GM18517 (cell line): Measurements from ENCODE around the gene CXCL14.

ENCODE experiments used
- ATAC-seq: cut with Tn5 transposase; IDR thresholded peaks from one replicate; pipeline ENCODE4 v1.9.1; 2021; ENCODE audit warnings: mild to moderate bottlenecking, moderate library complexity; ENCODE audit not compliant: unreplicated experiment

Gene CXCL14

DNA sequence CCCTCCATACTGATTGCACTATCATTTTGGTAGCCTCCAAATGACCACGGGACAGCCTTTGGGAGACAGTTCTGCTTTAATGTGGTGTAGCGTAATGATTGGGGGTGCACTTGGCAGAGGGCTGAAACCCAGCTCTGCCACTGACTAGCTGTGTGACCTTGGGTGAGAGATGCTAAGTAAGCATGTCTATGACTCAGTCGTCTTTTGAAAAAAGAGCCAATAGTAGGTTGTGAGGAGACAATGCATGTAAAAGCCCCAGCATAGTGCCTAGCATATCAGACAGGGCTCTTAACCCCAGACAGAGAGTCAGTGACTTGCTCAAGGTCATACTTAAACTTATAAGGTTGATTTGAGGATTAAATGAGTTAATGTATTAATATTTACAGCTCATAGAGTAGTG lies 18.0 kb upstream of the CXCL14 start:
- no peak for ATAC-seq

DNA sequence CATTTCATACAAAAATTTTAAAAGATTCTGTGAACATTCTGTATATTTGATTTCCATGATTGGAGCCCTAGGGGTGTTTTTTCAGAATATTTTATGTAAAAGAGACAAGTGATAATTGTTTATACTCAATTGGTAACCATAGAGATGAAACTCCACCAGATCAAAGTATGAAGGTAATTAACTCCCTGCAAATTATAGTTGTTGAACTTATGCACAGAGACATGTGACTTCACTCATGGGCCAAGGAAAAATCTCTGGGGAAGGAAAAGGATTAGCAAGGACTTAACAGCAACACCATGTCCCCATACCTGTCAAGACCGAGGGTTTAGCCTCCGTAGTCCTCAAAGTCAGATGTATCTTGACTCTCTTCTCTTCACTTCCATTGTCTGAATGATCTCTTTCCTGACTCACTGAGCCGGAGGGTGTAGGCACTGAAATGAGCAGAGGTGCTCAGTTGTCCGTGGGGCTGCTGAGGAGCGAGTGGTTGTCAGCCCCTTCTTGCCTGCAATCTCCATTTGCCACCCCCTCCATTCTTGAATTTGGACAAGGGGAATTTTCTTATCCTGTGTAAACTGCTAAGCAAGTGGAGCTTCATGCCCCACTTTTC lies 17.5 kb upstream of the CXCL14 start:
- no peak for ATAC-seq

DNA sequence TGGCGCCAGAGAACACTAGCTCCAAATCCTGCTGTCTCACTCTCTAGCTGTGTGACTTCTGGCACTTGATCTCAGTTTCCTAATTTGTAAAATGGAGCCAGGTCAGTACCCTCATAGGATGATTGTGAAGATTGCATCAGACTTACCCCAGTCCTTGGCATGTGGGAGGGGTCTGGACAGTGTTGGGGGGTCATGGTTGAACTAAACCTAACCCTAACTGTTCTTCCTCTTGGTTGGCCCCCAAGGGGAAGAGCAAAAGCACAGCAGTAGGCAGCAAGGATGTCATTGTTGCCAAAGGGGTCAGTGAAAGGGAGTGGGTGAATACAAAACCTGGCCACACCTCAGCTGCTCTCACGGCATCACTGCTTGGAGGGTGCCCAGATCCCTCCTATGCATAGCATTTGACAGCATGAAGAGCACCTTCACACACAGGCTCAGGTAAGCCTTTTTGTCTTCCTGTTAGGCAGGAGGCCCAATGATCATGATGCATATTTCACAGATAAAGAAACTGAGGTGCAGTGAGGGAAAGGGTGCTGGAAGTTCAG lies 15.7 kb upstream of the CXCL14 start:
- no peak for ATAC-seq

DNA sequence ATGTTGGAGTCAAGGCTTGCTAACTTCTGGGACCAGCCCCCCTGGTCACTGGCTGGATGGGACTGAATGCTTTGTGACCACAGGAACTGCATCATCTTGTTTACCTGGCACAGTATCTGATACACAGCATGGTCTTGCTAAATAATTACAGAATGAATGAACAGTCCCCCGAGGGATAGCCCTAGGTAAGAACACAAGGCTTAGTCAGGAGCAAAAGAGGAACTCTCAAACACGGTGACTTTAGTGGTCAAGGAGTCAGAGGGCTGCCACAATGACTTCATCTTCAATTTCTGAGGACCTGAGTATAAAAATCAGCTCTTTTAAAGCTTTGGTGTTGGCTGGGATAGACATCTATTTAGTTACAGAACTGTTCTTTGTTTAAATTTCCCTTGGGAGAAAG lies 15.1 kb upstream of the CXCL14 start:
- ATAC-seq, result no peak

DNA sequence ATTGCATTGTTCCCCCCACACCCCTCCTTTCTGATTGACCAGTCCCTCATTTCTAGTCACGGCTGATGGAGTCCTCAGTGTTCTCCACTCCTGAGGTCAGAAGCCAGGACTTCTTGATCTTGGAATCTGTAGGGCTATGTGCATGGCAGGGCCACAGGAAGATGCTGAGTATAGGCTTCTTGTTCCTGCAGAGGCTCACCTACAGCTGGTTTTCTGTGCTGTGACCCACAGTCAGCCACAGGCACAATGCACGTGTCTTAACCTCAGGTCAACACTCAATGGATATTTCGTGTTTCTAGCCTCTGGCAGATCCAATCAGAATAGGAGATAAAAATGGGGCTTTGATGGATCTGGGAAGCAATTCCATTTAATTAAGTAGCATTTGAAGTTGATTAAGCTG lies 14.3 kb upstream of the CXCL14 start:
- no peak for ATAC-seq

DNA sequence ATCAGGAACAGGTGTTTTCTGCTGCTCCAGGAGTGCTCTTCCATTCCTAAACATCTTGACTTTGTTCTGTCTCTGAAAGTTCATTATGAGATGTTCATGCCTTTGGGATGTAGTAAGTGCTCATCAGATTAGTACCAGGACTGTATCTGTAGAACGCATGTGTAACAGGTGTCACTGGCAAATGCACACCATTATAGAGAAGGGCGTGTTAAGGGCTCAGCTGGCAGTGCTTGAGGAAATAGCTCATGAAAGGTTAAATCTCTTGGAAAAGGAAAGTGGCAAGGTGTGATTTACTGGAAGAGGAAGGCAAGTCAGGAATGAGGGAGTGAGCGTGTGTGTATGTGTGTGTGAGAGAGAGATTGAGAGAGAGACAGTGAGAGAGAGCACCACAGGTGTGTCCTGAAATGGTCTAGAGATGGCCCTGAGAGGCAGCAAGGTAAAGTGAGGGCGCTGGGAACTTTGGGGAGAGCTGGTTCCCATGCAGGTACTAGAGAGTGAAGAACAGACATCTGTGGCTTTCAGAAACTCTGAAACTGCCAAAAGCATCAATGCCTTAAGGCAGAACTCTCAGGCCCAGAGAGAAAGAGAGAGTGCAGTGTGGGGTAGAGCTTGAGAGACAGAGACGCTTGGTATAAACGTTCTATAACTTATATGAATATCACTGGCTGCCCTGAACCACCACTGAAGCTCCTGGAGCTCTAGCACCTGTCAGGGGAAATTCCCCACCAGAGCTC lies 13.7 kb upstream of the CXCL14 start:
- ATAC-seq, result no peak

DNA sequence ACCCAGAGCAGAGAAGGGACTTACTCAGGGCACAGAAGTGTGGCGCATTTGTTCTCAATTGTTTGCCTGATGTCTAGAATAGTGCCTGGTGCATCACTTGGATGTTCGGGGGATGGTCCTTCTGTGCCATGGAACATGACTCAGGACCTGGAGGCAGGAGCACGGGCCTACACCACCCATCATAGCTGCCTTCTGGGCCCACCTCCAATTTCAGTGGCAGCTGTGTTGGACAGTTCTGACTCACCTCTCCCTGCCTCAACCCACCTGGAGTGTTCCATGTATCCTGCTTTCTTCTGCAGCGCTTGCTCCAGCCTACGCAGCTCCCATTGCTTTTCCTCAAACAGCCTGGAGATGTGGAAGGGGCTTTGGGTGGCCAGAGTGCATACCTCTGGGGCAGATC lies 12.5 kb upstream of the CXCL14 start:
- ATAC-seq, result no peak

DNA sequence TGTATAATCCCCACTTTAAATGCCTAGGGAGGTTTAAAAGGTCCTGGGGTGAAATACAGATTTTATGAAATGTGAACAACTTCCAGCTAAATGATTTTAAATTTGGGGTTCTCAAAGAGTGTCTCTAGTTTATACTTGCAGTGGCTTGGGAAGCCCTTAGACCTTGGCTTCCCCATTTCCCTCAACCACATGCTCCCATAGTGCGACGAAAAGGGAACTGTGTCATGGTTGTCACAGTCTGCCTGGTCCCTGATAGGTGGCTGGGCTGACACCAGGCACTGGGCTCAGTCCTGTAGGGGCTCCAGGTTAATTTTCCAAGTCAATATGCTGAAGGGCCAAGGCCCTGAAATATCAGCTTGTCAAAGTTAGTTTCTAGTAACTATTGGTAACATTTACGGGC lies 10.4 kb upstream of the CXCL14 start:
- no peak for ATAC-seq

DNA sequence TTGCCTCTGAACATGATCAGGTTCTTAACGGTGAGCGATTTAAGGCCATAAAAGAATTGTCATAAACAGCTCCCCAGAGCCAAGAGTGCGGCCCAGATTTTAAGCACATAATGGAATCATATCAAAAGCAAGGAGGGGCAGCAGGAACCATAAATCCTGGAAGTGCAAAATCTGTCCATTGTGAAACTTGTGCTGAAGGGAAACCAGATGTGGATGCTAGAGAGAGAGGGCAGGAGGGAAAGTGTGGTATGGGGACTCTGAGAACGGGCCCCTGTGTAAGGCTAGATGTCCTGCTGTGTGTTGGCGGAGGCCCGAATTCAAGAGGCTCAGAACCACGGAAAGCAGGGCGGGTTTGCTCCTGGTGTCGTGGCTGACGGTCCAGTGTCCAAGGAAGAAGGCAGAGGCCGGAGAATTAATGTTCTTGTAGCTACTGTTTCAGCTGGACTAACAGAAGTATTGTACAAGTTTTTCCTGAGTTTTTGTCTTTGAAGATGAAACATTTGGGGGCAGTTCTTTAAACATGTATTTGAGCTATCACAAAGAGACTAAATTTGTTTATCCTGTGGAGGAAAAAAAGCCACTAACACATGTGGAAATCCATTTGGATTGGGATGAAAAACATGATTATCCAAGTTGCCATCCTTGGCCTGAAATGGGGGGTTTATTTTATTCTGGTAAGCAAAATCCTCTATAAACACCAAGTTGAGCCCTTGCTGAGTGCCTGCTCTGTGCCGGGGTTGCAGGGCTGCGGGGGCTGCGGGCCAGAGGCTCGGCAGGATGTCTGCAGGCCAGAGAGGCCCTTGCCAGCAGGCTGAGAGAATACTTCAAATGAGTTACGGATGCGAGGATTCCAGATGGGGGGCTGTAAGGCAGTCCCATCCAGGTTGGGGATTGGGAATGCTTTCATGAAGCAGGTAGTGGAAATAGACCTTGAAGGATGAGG lies 9.2 kb upstream of the CXCL14 start:
- no peak for ATAC-seq

DNA sequence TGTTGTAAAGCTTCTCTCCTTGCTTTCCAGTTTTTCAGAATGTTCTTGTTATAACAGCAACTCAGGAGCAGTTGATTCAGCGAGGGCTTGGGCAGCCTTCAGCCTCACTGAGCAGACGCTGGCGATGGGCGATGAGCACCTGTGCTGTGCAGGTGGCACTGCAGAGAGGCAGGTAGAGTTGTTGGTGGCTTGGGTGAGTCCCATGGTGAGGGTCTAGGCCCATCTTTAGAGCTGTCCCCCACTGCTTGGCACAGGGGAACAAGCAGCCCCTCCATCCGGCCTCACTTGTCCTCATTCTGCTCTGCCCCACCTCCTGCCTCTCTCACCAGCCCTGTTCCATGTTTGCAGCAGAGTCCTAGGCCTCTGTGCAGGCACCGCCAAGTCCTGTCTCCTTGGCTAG lies 6.1 kb upstream of the CXCL14 start:
- no peak for ATAC-seq

DNA sequence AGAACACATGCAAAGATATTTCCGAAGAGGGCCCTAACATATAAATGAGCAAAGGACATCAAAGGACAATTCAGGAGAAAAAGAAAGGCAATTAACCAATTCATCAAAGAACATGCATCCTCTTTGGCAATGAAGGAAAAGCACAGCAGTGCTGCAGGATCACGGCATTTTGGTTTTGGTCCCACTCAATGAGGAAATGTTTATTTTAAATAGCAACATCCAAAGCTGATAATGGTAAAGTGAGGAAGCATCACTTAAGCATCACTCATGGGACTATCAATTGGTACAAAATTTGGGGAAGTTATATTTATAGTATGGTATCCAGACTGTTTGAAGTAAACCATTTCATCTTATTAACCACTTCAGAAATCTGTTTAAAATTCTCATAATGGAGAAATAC lies 5.5 kb upstream of the CXCL14 start:
- ATAC-seq, result no peak

DNA sequence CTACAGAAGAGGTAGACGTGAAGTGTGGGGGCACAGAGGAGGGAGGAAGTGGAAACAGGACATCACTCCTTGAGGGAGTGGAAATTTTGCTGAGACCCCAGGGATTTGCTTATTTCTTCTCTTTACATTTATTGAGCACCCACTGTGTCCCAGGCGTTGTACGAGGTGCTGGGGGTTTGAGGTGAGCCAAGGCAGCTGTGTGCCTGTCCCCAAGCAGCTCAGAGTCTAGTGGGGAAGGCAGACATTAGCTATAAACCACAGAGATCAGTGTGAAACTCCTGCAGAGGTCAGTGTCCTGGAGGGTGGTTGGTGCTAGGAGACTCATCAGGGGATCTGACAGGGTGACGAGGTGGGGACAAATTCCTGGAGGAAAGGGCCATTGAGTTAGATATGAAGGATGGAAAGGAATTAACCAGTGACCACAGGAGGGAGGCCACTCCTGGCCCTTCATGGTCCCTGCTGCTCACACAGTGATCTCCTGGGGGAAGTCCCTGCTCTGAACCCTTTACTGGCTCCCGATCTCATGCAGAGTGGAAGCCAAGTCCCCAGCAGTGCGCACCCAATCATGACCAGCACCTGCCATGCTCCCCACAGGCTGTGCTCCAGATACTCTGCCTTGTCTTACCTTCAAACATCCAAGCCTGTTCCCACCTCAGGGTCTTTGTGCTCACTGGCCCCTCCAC lies 3.4 kb upstream of the CXCL14 start:
- no peak for ATAC-seq

DNA sequence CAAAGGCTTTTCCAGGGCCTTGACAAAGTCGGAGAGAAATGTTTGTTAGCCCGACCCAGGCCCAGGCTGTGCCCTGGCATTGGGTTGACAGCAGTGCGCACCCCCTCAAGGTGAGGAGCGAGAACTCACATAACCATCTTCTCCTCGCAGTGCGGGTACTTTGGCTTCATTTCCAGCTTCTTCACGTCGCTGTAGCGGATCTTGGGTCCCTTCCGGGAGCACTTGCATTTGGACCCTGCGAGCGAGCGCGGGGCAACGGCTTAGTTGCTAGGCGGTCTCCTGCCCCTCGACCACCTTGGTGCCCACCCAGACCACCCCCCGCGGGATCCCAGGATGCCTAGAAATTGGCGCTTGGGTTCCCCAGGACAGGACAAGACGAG lies 496 bp downstream of the CXCL14 start:
- no peak for ATAC-seq

DNA sequence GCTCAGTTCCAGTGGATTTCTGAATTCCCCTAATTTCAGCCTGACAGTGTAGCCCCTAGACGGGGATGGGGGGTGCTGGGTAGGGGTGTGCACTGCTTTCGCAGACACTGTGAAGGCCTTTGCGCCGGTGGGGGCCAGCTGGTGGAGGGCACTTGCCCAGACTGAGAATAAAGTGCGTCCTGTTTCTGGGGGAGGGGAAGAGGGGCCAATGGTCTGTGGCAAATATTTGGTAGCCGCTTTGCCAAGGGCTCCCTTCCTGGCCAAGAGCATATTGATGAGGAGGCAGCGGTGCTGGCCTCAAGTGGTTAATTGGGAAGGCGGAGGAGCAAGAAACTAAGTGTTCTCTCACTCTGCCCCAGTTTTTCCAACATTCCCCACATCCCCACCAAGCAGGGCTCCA lies 1.4 kb downstream of the CXCL14 start:
- ATAC-seq, result no peak

DNA sequence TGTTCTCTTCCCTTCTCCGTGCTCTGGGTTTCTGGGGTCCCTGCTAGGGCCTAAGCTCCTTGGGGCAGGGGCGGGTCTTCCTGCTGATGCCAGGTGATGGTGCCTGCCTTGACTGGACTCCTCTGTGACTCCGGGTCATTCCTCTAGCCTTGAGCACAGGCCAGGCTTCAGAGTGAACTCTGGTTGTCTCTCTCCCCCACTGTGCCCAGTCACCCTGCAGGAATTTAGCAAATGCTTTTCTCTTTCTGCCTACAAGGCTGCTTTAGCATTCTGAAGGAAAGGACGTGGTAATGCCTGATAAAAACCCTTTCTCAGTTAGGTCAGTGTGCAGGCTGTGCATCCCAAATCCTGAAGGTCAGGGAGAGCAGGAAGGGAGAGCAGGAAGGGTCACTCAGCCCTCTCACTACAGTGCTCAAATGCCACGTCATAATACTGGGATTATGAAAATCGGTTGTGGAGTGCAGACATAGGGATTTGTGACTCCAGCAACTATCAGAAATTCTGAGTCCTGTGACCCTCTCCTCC lies 2.7 kb downstream of the CXCL14 start:
- ATAC-seq, result no peak

DNA sequence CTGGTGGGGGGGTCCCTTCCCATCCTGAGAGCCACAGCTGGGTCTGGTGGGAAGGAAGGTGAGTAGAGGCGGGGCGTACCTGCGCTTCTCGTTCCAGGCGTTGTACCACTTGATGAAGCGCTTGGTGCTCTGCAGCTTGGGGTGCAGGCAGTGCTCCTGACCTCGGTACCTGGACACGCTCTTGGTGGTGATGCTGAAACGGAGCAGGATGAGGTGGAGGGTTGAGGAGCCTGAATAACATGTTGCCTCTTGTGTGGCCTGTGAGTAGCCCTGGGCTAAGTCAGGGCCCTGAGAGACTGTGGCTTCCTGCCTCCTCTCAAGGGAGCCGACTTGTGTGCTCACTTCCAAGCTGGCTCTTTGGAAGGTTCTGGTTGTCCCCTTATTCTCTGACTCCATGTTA lies 4.3 kb downstream of the CXCL14 start:
- no peak for ATAC-seq

DNA sequence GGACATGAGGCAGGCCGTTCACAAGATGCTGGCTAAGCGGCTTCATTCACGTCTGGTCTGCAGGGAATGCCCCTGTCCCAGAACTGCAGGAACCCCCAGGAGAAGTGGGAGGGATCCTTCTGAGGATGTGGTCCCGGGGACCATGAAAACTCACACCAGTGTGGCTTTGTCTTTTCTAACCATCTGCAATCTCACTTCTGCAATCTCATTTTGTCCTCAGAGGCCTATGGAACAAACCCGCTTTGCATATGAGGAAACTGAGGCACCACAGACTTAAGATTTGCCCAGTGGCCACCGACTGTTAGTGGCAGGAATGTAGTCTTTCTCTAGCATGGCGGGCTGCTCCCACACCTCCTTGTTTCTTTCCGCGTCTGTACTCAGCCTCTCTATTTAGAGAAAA lies 6.9 kb downstream of the CXCL14 start:
- no peak for ATAC-seq

DNA sequence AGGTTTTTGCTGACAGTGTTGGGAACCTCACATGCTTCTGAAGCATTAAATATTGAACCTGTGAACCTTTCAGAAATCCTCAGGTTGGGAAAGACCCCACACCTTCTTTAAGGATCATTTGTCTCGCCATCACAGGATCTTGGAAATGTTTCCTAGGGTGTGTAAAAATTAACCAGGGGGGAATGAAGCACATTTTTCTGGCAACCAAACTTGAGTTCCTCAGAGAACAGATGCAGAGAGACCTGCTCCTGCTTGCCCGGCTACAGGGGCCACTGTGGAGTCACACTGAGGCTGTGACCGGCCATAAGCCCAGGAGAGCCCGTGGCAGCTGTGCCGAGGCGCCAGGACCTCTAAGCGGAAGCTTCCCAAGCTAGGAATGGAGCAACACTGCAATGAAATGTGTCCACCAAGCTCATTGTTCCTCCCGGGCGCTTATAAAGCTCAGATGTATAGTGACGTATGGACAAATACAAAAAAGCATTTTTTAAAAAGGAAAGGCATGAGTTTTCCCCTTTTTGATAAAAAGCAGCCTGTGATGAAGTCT lies 7.7 kb downstream of the CXCL14 start:
- ATAC-seq, result no peak

DNA sequence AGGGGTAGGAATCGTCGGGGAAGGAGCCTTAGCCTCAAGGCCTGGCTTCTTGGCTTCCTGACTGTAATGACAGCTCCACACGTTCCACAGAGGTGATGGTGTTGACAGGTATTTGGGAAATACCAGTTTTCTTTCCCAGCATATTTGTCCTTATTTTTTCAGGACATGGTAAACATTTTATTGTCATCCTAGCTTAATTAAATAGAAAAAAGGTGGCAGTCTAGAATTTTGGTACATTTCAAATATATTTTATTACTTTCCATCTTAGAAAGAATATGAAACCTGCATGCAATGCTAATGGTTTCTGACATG lies 8.4 kb downstream of the CXCL14 start:
- ATAC-seq, result no peak

DNA sequence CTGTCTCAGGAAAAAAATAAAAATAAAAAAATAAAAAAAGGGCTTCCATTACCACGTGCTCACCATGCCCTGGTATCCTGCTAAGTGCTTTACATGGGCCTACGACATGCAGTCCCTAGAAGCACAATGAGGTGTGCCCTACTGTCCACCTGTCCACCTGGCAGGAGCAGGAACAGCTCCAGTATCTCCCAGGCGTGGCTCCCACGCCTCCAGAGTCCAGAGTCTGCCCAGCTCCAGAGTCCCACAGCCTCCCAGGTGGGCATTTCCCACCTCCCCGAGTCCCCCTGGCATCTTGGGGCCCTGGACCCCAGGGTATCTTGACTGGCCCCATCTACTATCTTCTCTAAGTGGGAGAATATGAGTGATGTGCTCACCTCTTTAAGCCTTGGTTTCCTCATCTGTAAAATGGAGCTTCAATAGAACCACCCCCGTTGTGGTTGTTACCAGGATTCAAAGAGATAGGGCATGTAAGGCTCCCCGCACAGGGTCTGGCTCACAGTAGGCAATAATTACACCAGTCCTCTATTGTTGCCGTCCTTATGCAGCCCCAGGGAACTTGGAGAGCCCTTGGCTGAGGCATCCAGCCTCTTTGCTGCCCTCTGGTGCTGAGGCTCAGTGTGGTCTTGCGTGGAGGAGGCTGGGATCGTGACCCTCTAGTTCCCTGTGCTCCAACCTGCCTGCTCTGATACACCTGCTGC lies 8.9 kb downstream of the CXCL14 start:
- no peak for ATAC-seq
